ENCODE measurements around the gene NUDT5. TPM values are rescaled to one million over a fixed set of nuclear protein-coding genes. Genes with fewer than 3 reads are reported as not detected.

NUDT5 gene
- total RNA-seq, 4 donors from 2014 or later: 12.5 to 38.9 (median 17.8) TPM

- Histone ChIP-seq H3K9me3 (no peaks in the 10 kb centered on the region), H3K4me3 (peak overlapping the region; percentile 47 to 84 (median 76)), H3K36me3 (peaks cover 0 to 8% (median 0%) of the 10 kb centered on the region in 4 donors), H3K27ac (peak overlapping the region; percentile 83 to 96 (median 92)), H3K4me1 (peaks cover 13 to 32% (median 21%) of the 10 kb centered on the region in 4 donors), H3K27me3 (no peaks in the 10 kb centered on the region)
- in situ Hi-C loops (cut with MboI; ENCODE audit: low pct_ligation_motif_present in 1 of 4, low pct_unique_long_range_greater_than_20kb in 1 of 4, low sequenced_read_pairs in 3 of 4): no loop called here
- no peak for DNase-seq
- no peak for TF ChIP-seq POLR2A (IDR thresholded peaks at IDR 0.05)
- TF ChIP-seq POLR2AphosphoS5 (IDR thresholded peaks at IDR 0.05): no peak
- TF ChIP-seq EP300 (IDR thresholded peaks at IDR 0.05; ENCODE audit: low read depth): no peak
- TF ChIP-seq CTCF (IDR thresholded peaks at IDR 0.05): no peak
- intact Hi-C loops (cut with DNase I; ENCODE audit: low total_unique reads): no loop called here
- whole genome bisulfite sequencing, 2 donors (ENCODE audit: low coverage in 1 of 2): 0% methylated on average over 7 to 12 of the region's 12 CpGs
These were observed 449 bp downstream of the NUDT5 start for GRCh38 chr10:12195281-12195602.

- peaks cover 13 to 32% (median 21%) of the 10 kb centered on the region in 4 donors for H3K4me1 ChIP-seq
- intact Hi-C loops (cut with DNase I; ENCODE audit: low total_unique reads) (no loop called here), in situ Hi-C loops (cut with MboI; ENCODE audit: low pct_ligation_motif_present in 1 of 4, low pct_unique_long_range_greater_than_20kb in 1 of 4, low sequenced_read_pairs in 3 of 4) (no loop called here)
- 0 to 1% methylated on average over 7 to 27 of the region's 27 CpGs for WGBS, 2 donors (ENCODE audit: low coverage in 1 of 2)
- H3K27ac ChIP-seq: peak overlapping the region; percentile 83 to 96 (median 92)
- peak overlapping the region; percentile 47 to 84 (median 76) for H3K4me3 ChIP-seq
- H3K27me3 ChIP-seq: no peaks in the 10 kb centered on the region
- H3K36me3 ChIP-seq: peaks cover 0 to 7% (median 0%) of the 10 kb centered on the region in 4 donors
- TF ChIP-seq POLR2AphosphoS5 (IDR thresholded peaks at IDR 0.05): no peak
- TF ChIP-seq CTCF (IDR thresholded peaks at IDR 0.05): no peak
- peak; percentile 49 for DNase-seq
- no peaks in the 10 kb centered on the region for H3K9me3 ChIP-seq
These were observed 879 bp downstream of the NUDT5 start for GRCh38 chr10:12194752-12195271.

- Histone ChIP-seq H3K4me3 (no peak overlapping the region), H3K27me3 (no peaks in the 10 kb centered on the region), H3K27ac (no peak overlapping the region), H3K4me1 (peaks cover 13 to 31% (median 21%) of the 10 kb centered on the region in 4 donors), H3K9me3 (no peaks in the 10 kb centered on the region), H3K36me3 (no peaks in the 10 kb centered on the region)
- TF ChIP-seq POLR2A (IDR thresholded peaks at IDR 0.05) (no peak), POLR2AphosphoS5 (IDR thresholded peaks at IDR 0.05) (no peak), CTCF (IDR thresholded peaks at IDR 0.05) (no peak), EP300 (IDR thresholded peaks at IDR 0.05; ENCODE audit: low read depth) (no peak)
- WGBS, 2 donors (ENCODE audit: low coverage in 1 of 2): 88 to 89% methylated on average over 5 of the region's 5 CpGs
- no peak for DNase-seq
- intact Hi-C loops (cut with DNase I; ENCODE audit: low total_unique reads): no loop called here
- in situ Hi-C loops (cut with MboI; ENCODE audit: low pct_ligation_motif_present in 1 of 4, low pct_unique_long_range_greater_than_20kb in 1 of 4, low sequenced_read_pairs in 3 of 4): no loop called here
These were observed 2.5 kb downstream of the NUDT5 start for GRCh38 chr10:12193193-12193592.

- no peaks in the 10 kb centered on the region for H3K27me3 ChIP-seq
- no peaks in the 10 kb centered on the region for H3K36me3 ChIP-seq
- peaks cover 7 to 23% (median 17%) of the 10 kb centered on the region in 4 donors for H3K4me1 ChIP-seq
- no peaks in the 10 kb centered on the region for H3K9me3 ChIP-seq
- WGBS, 2 donors (ENCODE audit: low coverage in 1 of 2): 56 to 69% methylated on average over 3 of the region's 3 CpGs
- in situ Hi-C loops (cut with MboI; ENCODE audit: low pct_ligation_motif_present in 1 of 4, low pct_unique_long_range_greater_than_20kb in 1 of 4, low sequenced_read_pairs in 3 of 4): no loop called here
- TF ChIP-seq POLR2AphosphoS5 (IDR thresholded peaks at IDR 0.05): no peak
- TF ChIP-seq POLR2A (IDR thresholded peaks at IDR 0.05): no peak
- TF ChIP-seq EP300 (IDR thresholded peaks at IDR 0.05; ENCODE audit: low read depth): no peak
- no peak for TF ChIP-seq CTCF (IDR thresholded peaks at IDR 0.05)
- no peak overlapping the region for H3K27ac ChIP-seq
- intact Hi-C loops (cut with DNase I; ENCODE audit: low total_unique reads): no loop called here
- H3K4me3 ChIP-seq: no peak overlapping the region
- no peak for DNase-seq
These were observed 4.0 kb downstream of the NUDT5 start for GRCh38 chr10:12191715-12192114.
